HG02571 (cell line): ENCODE measurements around the gene STAU1.
"Not testable (repeated sequence)": the region's sequence is repeated elsewhere in the genome, so short reads cannot be mapped to it uniquely, and the experiment has no call there.

ENCODE experiments used
- ATAC-seq: cut with Tn5 transposase; IDR thresholded peaks from one replicate; pipeline ENCODE4 v1.9.1; 2021; ENCODE audit warnings: mild to moderate bottlenecking, moderate library complexity; ENCODE audit not compliant: unreplicated experiment

The STAU1 gene

GRCh38 chr20:49133571-49133970 lies 54.6 kb downstream of the STAU1 start:
- ATAC-seq = no peak

- no peak for ATAC-seq
Measured at GRCh38 chr20:49132995-49133478, 55.1 kb downstream of the STAU1 start.

GRCh38 chr20:49123982-49124381 lies 64.2 kb downstream of the STAU1 start:
- ATAC-seq = no peak

- no peak for ATAC-seq
Measured at GRCh38 chr20:49122920-49123319, 65.2 kb downstream of the STAU1 start.

- no peak for ATAC-seq
Measured at GRCh38 chr20:49119988-49120387, 68.1 kb downstream of the STAU1 start.

GRCh38 chr20:49118307-49118706 lies 69.8 kb downstream of the STAU1 start:
- no peak for ATAC-seq

GRCh38 chr20:49115564-49115963 lies 72.6 kb downstream of the STAU1 start:
- no peak for ATAC-seq

- no peak for ATAC-seq
Measured at GRCh38 chr20:49112596-49113274, 75.4 kb downstream of the STAU1 start.

- ATAC-seq = no peak
Measured at GRCh38 chr20:49110767-49111694, 77.1 kb downstream of the STAU1 start.

- ATAC-seq = no peak
Measured at GRCh38 chr20:49106328-49106727, 81.8 kb downstream of the STAU1 start.

- not testable (repeated sequence) for ATAC-seq
Measured at GRCh38 chr20:49104979-49105547, 83.1 kb downstream of the STAU1 start.

GRCh38 chr20:49104365-49104648 lies 83.8 kb downstream of the STAU1 start:
- ATAC-seq = no peak

- ATAC-seq = no peak
Measured at GRCh38 chr20:49103647-49104364, 84.3 kb downstream of the STAU1 start.

- no peak for ATAC-seq
Measured at GRCh38 chr20:49103019-49103418, 85.1 kb downstream of the STAU1 start.

- ATAC-seq = no peak
Measured at GRCh38 chr20:49100972-49101371, 87.2 kb downstream of the STAU1 start.

- not testable (repeated sequence) for ATAC-seq
Measured at GRCh38 chr20:49100292-49100691, 87.8 kb downstream of the STAU1 start.

GRCh38 chr20:49099011-49099410 lies 89.1 kb downstream of the STAU1 start:
- no peak for ATAC-seq

- ATAC-seq = no peak
Measured at GRCh38 chr20:49098136-49098535, 90.0 kb downstream of the STAU1 start.

GRCh38 chr20:49097159-49097558 lies 91.0 kb downstream of the STAU1 start:
- ATAC-seq = no peak

- no peak for ATAC-seq
Measured at GRCh38 chr20:49096203-49096730, 91.9 kb downstream of the STAU1 start.

GRCh38 chr20:49091762-49092161 lies 96.4 kb downstream of the STAU1 start:
- ATAC-seq = no peak
